OCI-LY7 (cell line): ENCODE data around the gene COL1A2. TPM values are rescaled to one million over a fixed set of nuclear protein-coding genes. Genes with fewer than 3 reads are reported as not detected.

Source experiments
- BruUV-seq: library from RNA; stranded (reverse); fragments of 400-500 nt; replicated peaks from 2 replicates; lab custom pipeline; 2021; lab: Mats Ljungman, UMichigan
- CTCF ChIA-PET: fragments of 300-600 bp; sonication (Branson Sonifier 250); formaldehyde crosslinking; loops from one replicate; lab custom pipeline; 2022; ENCODE audit warnings: antibody characterized with exemption; ENCODE audit not compliant: unreplicated experiment; lab: Charles Lee
- POLR2A ChIA-PET: fragments of 300-600 bp; sonication (Branson Sonifier 250); formaldehyde crosslinking; loops from one replicate; lab custom pipeline; 2022; ENCODE audit warnings: antibody characterized with exemption; lab: Charles Lee
- DNase-seq: peaks from one replicate; pipeline ENCODE4 v3.0.0-alpha.2; 2015; ENCODE audit warnings: low spot score
- H2AFZ ChIP-seq: fragments of 200-600 bp; sonication (generic), shearing (Covaris generic); 2 replicates; pipeline ENCODE4 v1.6.1; 2014; ENCODE audit warnings: mild to moderate bottlenecking, antibody characterized with exemption, low read length, moderate library complexity
- H3K27ac ChIP-seq: fragments of 200-600 bp; sonication (generic); 2 replicates; pipeline ENCODE4 v1.5.1; 2014; ENCODE audit warnings: mixed run types, low read depth, mild to moderate bottlenecking, moderate library complexity, low read length, inconsistent platforms; ENCODE audit not compliant: poor library complexity, severe bottlenecking
- H3K36me3 ChIP-seq: fragments of 200-600 bp; sonication (generic); 2 replicates; pipeline ENCODE4 v1.6.1; 2014; ENCODE audit warnings: mild to moderate bottlenecking, antibody characterized with exemption, low read length, moderate library complexity, mixed read lengths; ENCODE audit not compliant: insufficient read depth
- H3K4me1 ChIP-seq: fragments of 200-600 bp; sonication (generic); 2 replicates; pipeline ENCODE4 v1.5.1; 2014; ENCODE audit warnings: mild to moderate bottlenecking, low read length; ENCODE audit not compliant: insufficient read depth, poor library complexity, severe bottlenecking
- H3K4me2 ChIP-seq: fragments of 200-600 bp; sonication (generic); 2 replicates; pipeline ENCODE4 v1.6.1; 2014; ENCODE audit warnings: mild to moderate bottlenecking, low read length
- H3K4me3 ChIP-seq: fragments of 200-600 bp; sonication (generic); 2 replicates; pipeline ENCODE4 v1.5.1; 2014; ENCODE audit warnings: mild to moderate bottlenecking, low read depth, low read length; ENCODE audit not compliant: poor library complexity, severe bottlenecking
- H3K79me2 ChIP-seq: fragments of 200-600 bp; sonication (generic); 2 replicates; pipeline ENCODE4 v1.6.1; 2016; ENCODE audit warnings: low read depth, mild to moderate bottlenecking, low read length, moderate library complexity, mixed read lengths; ENCODE audit not compliant: insufficient read depth
- H3K9me2 ChIP-seq: fragments of 200-600 bp; sonication (generic); 2 replicates; pipeline ENCODE4 v1.6.1; 2016; ENCODE audit warnings: mild to moderate bottlenecking, low read length, mixed read lengths; ENCODE audit not compliant: insufficient read depth
- H3K9me3 ChIP-seq: fragments of 200-600 bp; sonication (generic); 2 replicates; pipeline ENCODE4 v1.6.1; 2014; ENCODE audit warnings: mild to moderate bottlenecking, mixed run types, low read length, mixed read lengths
- H4K20me1 ChIP-seq: fragments of 200-600 bp; sonication (generic); 2 replicates; pipeline ENCODE4 v1.6.1; 2014; ENCODE audit warnings: mild to moderate bottlenecking, antibody characterized with exemption, low read length, moderate library complexity, mixed read lengths; ENCODE audit not compliant: insufficient read depth
- EZH2phosphoT487 ChIP-seq: fragments of 200-600 bp; sonication (generic); IDR thresholded peaks from 2 replicates; pipeline ENCODE4 v1.6.1; 2018; ENCODE audit warnings: low read depth, borderline replicate concordance, mild to moderate bottlenecking, mixed run types, antibody characterized with exemption, low read length, moderate library complexity, mixed read lengths
- intact Hi-C: fragments of 100-400 bp; cut with micrococcal nuclease; formaldehyde crosslinking; loops from one replicate; pipeline ENCODE4 v1.10.0; 2022; ENCODE audit not compliant: unreplicated experiment
- total RNA-seq, 2 experiments: library from RNA; depleted of rRNA in 1 of 2; stranded (reverse); fragments of >200 nt in 1 of 2; shearing (Covaris generic) in 1 of 2; gene quantifications; 2 replicates each; pipeline ENCODE4 v1.2.3, GENCODE V29; 2014 to 2022
- TF ChIP-seq, protein P1 (sequence below): fragments of 200-600 bp; sonication (generic); conservative IDR thresholded peaks from 2 replicates; pipeline ENCODE4 v1.5.1; 2014; ENCODE audit warnings: mild to moderate bottlenecking, antibody characterized with exemption, low read length, moderate library complexity, mixed read lengths

Gene COL1A2
- total RNA-seq, 2 experiments from 2014 or later: not detected

DNA sequence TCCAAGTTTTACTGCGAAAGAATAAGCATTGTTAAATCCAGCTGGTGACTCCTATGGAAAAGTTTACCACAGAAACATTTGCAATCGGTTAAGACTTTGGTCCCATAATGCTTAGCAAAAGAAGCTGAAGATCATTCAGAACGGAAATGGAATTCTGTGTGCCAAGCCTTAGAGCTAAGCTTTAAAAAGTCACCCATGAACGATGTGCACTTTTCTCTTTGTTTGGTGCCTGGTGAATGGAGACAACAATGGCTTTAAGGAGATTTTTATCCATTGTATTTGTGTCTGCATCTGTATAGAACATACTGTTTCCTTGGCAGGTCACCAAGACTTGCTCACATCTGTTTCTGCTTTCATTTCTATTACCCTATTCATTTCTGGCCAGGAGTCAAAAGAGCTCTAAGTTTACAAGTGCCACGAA, 26.3 kb upstream of the COL1A2 start:
- ChIA-PET CTCF (no interaction called here), POLR2A (interaction anchor here (0.7 to 0.9 kb wide), 2 partner anchors 155 to 434 kb away, joined by 3 to 4 read pairs; no protein-coding TSS in a partner anchor)
- no TSS peak for BruUV-seq
- Histone ChIP-seq H3K9me2 (no peaks in the 10 kb centered on the region), H2AFZ (no peak overlapping the region), H4K20me1 (no peaks in the 10 kb centered on the region), H3K4me1 (no peaks in the 10 kb centered on the region), H3K4me2 (no peak overlapping the region), H3K4me3 (no peak overlapping the region), H3K27ac (no peak overlapping the region), H3K9me3 (no peaks in the 10 kb centered on the region), H3K36me3 (no peaks in the 10 kb centered on the region), H3K79me2 (no peaks in the 10 kb centered on the region)
- TF ChIP-seq, protein P1, sequence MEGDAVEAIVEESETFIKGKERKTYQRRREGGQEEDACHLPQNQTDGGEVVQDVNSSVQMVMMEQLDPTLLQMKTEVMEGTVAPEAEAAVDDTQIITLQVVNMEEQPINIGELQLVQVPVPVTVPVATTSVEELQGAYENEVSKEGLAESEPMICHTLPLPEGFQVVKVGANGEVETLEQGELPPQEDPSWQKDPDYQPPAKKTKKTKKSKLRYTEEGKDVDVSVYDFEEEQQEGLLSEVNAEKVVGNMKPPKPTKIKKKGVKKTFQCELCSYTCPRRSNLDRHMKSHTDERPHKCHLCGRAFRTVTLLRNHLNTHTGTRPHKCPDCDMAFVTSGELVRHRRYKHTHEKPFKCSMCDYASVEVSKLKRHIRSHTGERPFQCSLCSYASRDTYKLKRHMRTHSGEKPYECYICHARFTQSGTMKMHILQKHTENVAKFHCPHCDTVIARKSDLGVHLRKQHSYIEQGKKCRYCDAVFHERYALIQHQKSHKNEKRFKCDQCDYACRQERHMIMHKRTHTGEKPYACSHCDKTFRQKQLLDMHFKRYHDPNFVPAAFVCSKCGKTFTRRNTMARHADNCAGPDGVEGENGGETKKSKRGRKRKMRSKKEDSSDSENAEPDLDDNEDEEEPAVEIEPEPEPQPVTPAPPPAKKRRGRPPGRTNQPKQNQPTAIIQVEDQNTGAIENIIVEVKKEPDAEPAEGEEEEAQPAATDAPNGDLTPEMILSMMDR: no peak
- TF ChIP-seq EZH2phosphoT487: no peak
- no peak for DNase-seq
- intact Hi-C loops: no loop called here

DNA sequence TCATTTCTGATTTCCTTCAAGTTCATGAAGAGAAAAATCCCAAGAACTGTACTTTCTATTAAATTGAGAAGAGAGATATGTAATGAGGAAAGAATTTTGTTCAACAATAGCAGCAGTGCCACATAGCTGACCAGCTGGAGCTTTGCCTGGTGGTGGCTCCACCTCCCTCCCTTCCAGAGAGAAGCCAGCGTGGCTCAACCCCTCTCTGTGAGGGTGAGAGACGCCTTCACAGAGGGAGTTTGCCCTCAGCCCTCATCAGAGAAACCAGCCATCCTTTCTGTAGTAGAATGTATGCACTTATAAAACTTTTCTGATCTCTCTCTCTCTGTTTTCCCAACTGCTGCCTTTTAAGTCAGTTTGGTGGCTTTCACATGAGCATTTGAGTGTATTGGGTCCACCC, 20.5 kb upstream of the COL1A2 start:
- no peaks in the 10 kb centered on the region for H3K9me2 ChIP-seq
- H2AFZ ChIP-seq: no peak overlapping the region
- DNase-seq: no peak
- no TSS peak for BruUV-seq
- H3K36me3 ChIP-seq: no peaks in the 10 kb centered on the region
- no peak overlapping the region for H3K4me3 ChIP-seq
- intact Hi-C loops: no loop called here
- no peaks in the 10 kb centered on the region for H4K20me1 ChIP-seq
- no peaks in the 10 kb centered on the region for H3K79me2 ChIP-seq
- no peaks in the 10 kb centered on the region for H3K9me3 ChIP-seq
- ChIA-PET POLR2A (interaction anchor here (1.0 kb wide), 1 partner anchor 50 kb away, joined by 4 read pairs; no protein-coding TSS in a partner anchor), CTCF (no interaction called here)
- H3K4me2 ChIP-seq: no peak overlapping the region
- TF ChIP-seq, protein P1: no peak
- TF ChIP-seq EZH2phosphoT487: no peak
- no peak overlapping the region for H3K27ac ChIP-seq
- no peaks in the 10 kb centered on the region for H3K4me1 ChIP-seq

DNA sequence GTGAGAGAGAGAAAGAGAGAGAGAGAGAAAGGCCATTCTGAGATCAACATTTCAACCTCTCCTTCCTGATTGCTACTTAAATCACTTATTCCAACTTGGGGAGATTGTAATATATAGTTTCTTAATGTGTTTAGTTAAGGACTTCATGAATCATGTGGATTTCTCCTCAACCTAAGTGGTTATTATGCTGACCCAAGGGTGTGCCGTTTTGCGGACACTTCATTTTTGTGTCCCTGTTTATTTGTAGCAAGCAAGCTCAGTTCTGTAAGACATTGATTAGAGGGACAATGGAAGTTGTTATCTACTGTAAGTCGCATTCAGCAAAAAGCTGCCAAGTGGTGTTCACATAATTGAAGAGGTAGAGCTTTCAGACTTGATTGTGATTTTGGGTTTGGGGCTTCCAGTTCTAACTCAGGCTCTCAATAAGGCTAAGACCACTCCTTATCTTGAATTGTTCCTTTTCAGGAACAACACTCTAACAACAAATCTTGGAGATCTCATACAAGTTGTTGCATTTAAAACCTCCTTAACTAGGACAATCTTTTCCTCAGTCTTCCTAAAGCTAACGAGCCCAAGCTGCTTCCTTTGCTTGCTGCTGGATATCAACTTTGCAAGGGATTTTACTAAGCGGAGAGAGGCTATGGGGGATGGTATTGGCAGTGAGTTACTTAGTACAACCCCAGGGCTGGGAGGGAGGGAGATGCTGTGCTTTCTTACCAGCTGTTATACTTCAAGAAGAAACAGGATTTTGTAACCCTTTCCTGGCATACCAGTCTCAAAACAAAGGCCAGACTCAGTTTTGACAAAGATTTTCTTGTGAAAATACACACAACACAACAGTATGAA, 19.8 kb upstream of the COL1A2 start:
- intact Hi-C loops: no loop called here
- Histone ChIP-seq H3K27ac (no peak overlapping the region), H3K9me2 (no peaks in the 10 kb centered on the region), H2AFZ (no peak overlapping the region), H3K79me2 (no peaks in the 10 kb centered on the region), H3K4me3 (no peak overlapping the region), H3K4me2 (no peak overlapping the region), H3K36me3 (no peaks in the 10 kb centered on the region), H4K20me1 (no peaks in the 10 kb centered on the region), H3K9me3 (no peaks in the 10 kb centered on the region), H3K4me1 (no peaks in the 10 kb centered on the region)
- CTCF ChIA-PET: no interaction called here
- DNase-seq: no peak
- POLR2A ChIA-PET: interaction anchor here (1.0 kb wide), 1 partner anchor 51 kb away, joined by 4 read pairs; no protein-coding TSS in a partner anchor
- no TSS peak for BruUV-seq
- no peak for TF ChIP-seq EZH2phosphoT487
- TF ChIP-seq, protein P1: no peak
